Endothelial cell of umbilical vein (primary cell): ENCODE measurements around the gene SEMA6A. TPM values are rescaled to one million over a fixed set of nuclear protein-coding genes. Genes with fewer than 3 reads are reported as not detected.

Experiments used
- BruUV-seq: library from RNA; stranded (reverse); fragments of 400-500 nt; replicated peaks from 2 replicates; lab custom pipeline; 2021; lab: Mats Ljungman, UMichigan
- CTCF ChIA-PET: fragments of 300-600, 350-600 bp; sonication (Branson Sonifier 250); formaldehyde crosslinking; loops from one replicate; lab custom pipeline; 2021; ENCODE audit warnings: antibody characterized with exemption, inconsistent platforms; lab: Charles Lee
- POLR2A ChIA-PET: fragments of 300-600, 350-600 bp; sonication (Branson Sonifier 250); formaldehyde crosslinking; loops from one replicate; lab custom pipeline; 2021; ENCODE audit warnings: antibody characterized with exemption, inconsistent platforms; lab: Charles Lee
- DNase-seq: peaks from one replicate; pipeline ENCODE4 v3.0.0-alpha.2; 2011; ENCODE audit warnings: low read depth, low spot score
- FAIRE-seq: peaks from 2 replicates; lab custom pipeline; 2011; peaks lifted over from hg19 to GRCh38; lab: Jason Lieb, UNC
- H2AFZ ChIP-seq: 2 replicates; pipeline ENCODE4 v1.6.0; 2012; ENCODE audit warnings: low read depth, low read length, control low read depth, inconsistent platforms
- H3K27ac ChIP-seq: 2 replicates; pipeline ENCODE4 v1.5.1; 2011; ENCODE audit warnings: low read depth, mild to moderate bottlenecking, control low read depth, low read length, moderate library complexity; ENCODE audit not compliant: insufficient read depth
- H3K27me3 ChIP-seq, 2 experiments: 2 replicates each; pipeline versions ENCODE4 v1.6.0 to v1.6.1; 2011; ENCODE audit warnings: low read length in 2 of 2, mixed read lengths in 1 of 2; ENCODE audit not compliant: control insufficient read depth in 2 of 2, insufficient read depth in 2 of 2
- H3K36me3 ChIP-seq, 2 experiments: 2 replicates in 1 of 2; 3 replicates in 1 of 2; pipeline ENCODE4 v1.5.1; 2011; ENCODE audit warnings: low read length in 2 of 2, mild to moderate bottlenecking in 1 of 2, moderate library complexity in 1 of 2; ENCODE audit not compliant: control insufficient read depth in 2 of 2, insufficient read depth in 2 of 2; ENCODE audit errors: extremely low read depth in 1 of 2
- H3K4me1 ChIP-seq: 3 replicates; pipeline ENCODE4 v1.5.1; 2011; ENCODE audit warnings: mild to moderate bottlenecking, low read length; ENCODE audit not compliant: control insufficient read depth, insufficient read depth; ENCODE audit errors: extremely low read depth
- H3K4me2 ChIP-seq: 2 replicates; pipeline ENCODE4 v1.6.1; 2011; ENCODE audit warnings: low read length, control low read depth, mixed read lengths; ENCODE audit not compliant: insufficient read depth
- H3K4me3 ChIP-seq, 3 experiments: fragments of 200-600 bp in 1 of 3; sonication (generic), shearing (Covaris generic) in 1 of 3; replicated peaks in 1 of 3; 2 replicates each; pipeline ENCODE4 v1.5.1; 2011 to 2016; ENCODE audit warnings: control low read depth in 3 of 3, low read length in 3 of 3, mild to moderate bottlenecking in 2 of 3, inconsistent platforms in 1 of 3, low read depth in 1 of 3, moderate library complexity in 1 of 3; ENCODE audit not compliant: insufficient read depth in 1 of 3
- H3K79me2 ChIP-seq: 2 replicates; pipeline ENCODE4 v1.6.0; 2012; ENCODE audit warnings: low read length, inconsistent platforms; ENCODE audit not compliant: control insufficient read depth, insufficient read depth
- H3K9ac ChIP-seq: replicated peaks from 2 replicates; pipeline ENCODE3; 2011; ENCODE audit warnings: low read length, control low read depth; ENCODE audit not compliant: insufficient read depth; ENCODE audit errors: extremely low read depth
- H3K9me1 ChIP-seq: replicated peaks from 3 replicates; pipeline ENCODE4 v1.6.0; 2011; ENCODE audit warnings: mild to moderate bottlenecking, low read length; ENCODE audit not compliant: control insufficient read depth, insufficient read depth; ENCODE audit errors: extremely low read depth
- H3K9me3 ChIP-seq: replicated peaks from 2 replicates; pipeline ENCODE4 v1.5.1; 2012; ENCODE audit warnings: low read length, inconsistent platforms; ENCODE audit not compliant: control insufficient read depth, insufficient read depth
- H4K20me1 ChIP-seq: replicated peaks from 2 replicates; pipeline ENCODE3; 2011; ENCODE audit warnings: mild to moderate bottlenecking, low read length; ENCODE audit not compliant: control insufficient read depth, insufficient read depth; ENCODE audit errors: extremely low read depth
- CTCF ChIP-seq, 2 donors: IDR thresholded peaks; 1 replicate in 1 of 2; 2 replicates in 1 of 2; pipeline ENCODE4 v1.5.1; 2011; ENCODE audit warnings: low read length in 2 of 2, mild to moderate bottlenecking in 2 of 2, moderate library complexity in 2 of 2, control low read depth in 1 of 2, inconsistent platforms in 1 of 2, low read depth in 1 of 2; ENCODE audit not compliant: insufficient read depth in 1 of 2; ENCODE audit errors: extremely low read depth in 1 of 2
- EZH2 ChIP-seq: IDR thresholded peaks from 2 replicates; pipeline ENCODE4 v1.6.1; 2012; ENCODE audit warnings: borderline replicate concordance, low read depth, mild to moderate bottlenecking, moderate library complexity, low read length, inconsistent platforms; ENCODE audit not compliant: severe bottlenecking
- FOS ChIP-seq: IDR thresholded peaks from 2 replicates; pipeline ENCODE4 v1.6.1; 2011; ENCODE audit warnings: mild to moderate bottlenecking, low read length, moderate library complexity, borderline replicate concordance; ENCODE audit not compliant: insufficient read depth
- GATA2 ChIP-seq: IDR thresholded peaks from 2 replicates; pipeline ENCODE4 v1.7.0; 2011; ENCODE audit warnings: low read depth, mild to moderate bottlenecking, moderate library complexity, mixed read lengths, low read length; ENCODE audit not compliant: insufficient read length, insufficient read depth
- JUN ChIP-seq: IDR thresholded peaks from 2 replicates; pipeline ENCODE4 v1.6.1; 2011; ENCODE audit warnings: borderline replicate concordance, low read depth; ENCODE audit not compliant: insufficient read length, insufficient read depth
- MAX ChIP-seq: IDR thresholded peaks from 2 replicates; pipeline ENCODE4 v1.6.1; 2011; ENCODE audit not compliant: insufficient read depth, insufficient read length
- MYC ChIP-seq: IDR thresholded peaks from one replicate; pipeline ENCODE4 v1.6.1; 2011; ENCODE audit warnings: mild to moderate bottlenecking, low read depth, low read length
- POLR2A ChIP-seq: IDR thresholded peaks from 2 replicates; pipeline ENCODE4 v1.6.1; 2012; ENCODE audit warnings: low read depth, mild to moderate bottlenecking, control low read depth, low read length
- POLR2AphosphoS5 ChIP-seq: IDR thresholded peaks from 2 replicates; pipeline ENCODE4 v1.6.1; 2012; ENCODE audit warnings: low read depth, mild to moderate bottlenecking, control low read depth, low read length, moderate library complexity; ENCODE audit not compliant: insufficient read depth
- dilution Hi-C: fragments of 300-500 bp; cut with MboI; formaldehyde crosslinking; loops from one replicate; pipeline ENCODE4 v1.15.0; 2019; ENCODE audit warnings: low sequenced_read_pairs; ENCODE audit not compliant: extremely low pct_ligation_motif_present
- intact Hi-C: fragments of 100-400 bp; cut with micrococcal nuclease; formaldehyde crosslinking; loops from one replicate; pipeline ENCODE4 v1.10.0; 2022
- polyA plus RNA-seq, 4 experiments: library from polyadenylated mRNA; depleted of rRNA in 3 of 4; stranded (reverse) in 3 of 4; unstranded in 1 of 4; fragments of >200 nt; gene quantifications; 2 replicates each; pipeline versions ENCODE4 v1.2.1 to v1.2.3, GENCODE V29; 2011 to 2012; ENCODE audit warnings: missing spikeins in 1 of 4
- total RNA-seq: library from RNA; stranded (reverse); gene quantifications from 2 replicates; pipeline ENCODE4 v1.2.3, GENCODE V29; 2021

SEMA6A gene
- total and polyA plus RNA-seq, 2 donors (not counting 3 experiments of a cell fraction or from before 2014, with no cell fraction given) = 0.43 to 1.5 TPM

- Histone ChIP-seq H3K36me3 (no peaks in the 10 kb centered on the region), H4K20me1 (no peaks in the 10 kb centered on the region), H3K9me3 (no peaks in the 10 kb centered on the region), H2AFZ (no peak overlapping the region), H3K27me3 (no peaks in the 10 kb centered on the region), H3K79me2 (no peaks in the 10 kb centered on the region), H3K9me1 (no peaks in the 10 kb centered on the region), H3K4me1 (no peaks in the 10 kb centered on the region), H3K4me2 (no peak overlapping the region), H3K9ac (no peak overlapping the region), H3K4me3 (no peak overlapping the region), H3K27ac (no peak overlapping the region)
- CTCF ChIA-PET = no interaction called here
- DNase-seq (no peak), FAIRE-seq (no peak)
- POLR2A ChIA-PET = no interaction called here
- TF ChIP-seq MAX = no peak
- TF ChIP-seq POLR2AphosphoS5 = no peak
- no peak for TF ChIP-seq FOS
- no peak for TF ChIP-seq JUN
- no peak for TF ChIP-seq GATA2
- TF ChIP-seq MYC = no peak
- TF ChIP-seq EZH2 = no peak
- no peak for TF ChIP-seq POLR2A
- no peak for TF ChIP-seq CTCF (IDR thresholded peaks at IDR 0.05; ENCODE audit: extremely low read depth in 1 of 2, insufficient read depth in 1 of 2, low read depth in 1 of 2, low read length in 2 of 2)
- intact Hi-C loops (no loop called here), dilution Hi-C loops (no loop called here)
- no TSS peak for BruUV-seq
Observed at GRCh38 chr5:116423587-116424257, 150.9 kb downstream of the SEMA6A start.
